HEK293 (cell line): ENCODE results near the gene PTGIS.

Experiments
- CTCF ChIA-PET: fragments of 350-600 bp; formaldehyde crosslinking; extraction: SDS; loops from one replicate; lab custom pipeline; 2021; ENCODE audit warnings: antibody characterized with exemption; lab: Yijun Ruan, JAX
- POLR2A ChIA-PET: fragments of 300-600 bp; formaldehyde crosslinking; extraction: SDS; loops from one replicate; lab custom pipeline; 2020; ENCODE audit warnings: antibody characterized with exemption, inconsistent platforms; lab: Yijun Ruan, JAX
- H3K27ac ChIP-seq: fragments of 200-500 bp; sonication (Bioruptor generic); 2 replicates; pipeline ENCODE4 v1.5.1; 2014; ENCODE audit warnings: low read depth, low read length, control low read depth, inconsistent platforms; ENCODE audit errors: extremely low read depth
- H3K36me3 ChIP-seq, 2 experiments: fragments of 200-500 bp in 1 of 2; sonication (Bioruptor generic) in 1 of 2; 1 replicate in 1 of 2; 2 replicates in 1 of 2; pipeline ENCODE4 v1.5.1; 2014 to 2017; ENCODE audit warnings: inconsistent platforms in 2 of 2, low read length in 2 of 2; ENCODE audit not compliant: control insufficient read depth in 2 of 2, insufficient read depth in 1 of 2
- H3K4me1 ChIP-seq: fragments of 200-500 bp; sonication (Bioruptor generic); 2 replicates; pipeline ENCODE4 v1.5.1; 2014; ENCODE audit warnings: mild to moderate bottlenecking, low read length, inconsistent platforms; ENCODE audit not compliant: control insufficient read depth, insufficient read depth
- H3K4me3 ChIP-seq: 2 replicates; pipeline ENCODE4 v1.5.1; 2011; ENCODE audit warnings: low read depth, mild to moderate bottlenecking, control low read depth, low read length, moderate library complexity
- H3K9me3 ChIP-seq: fragments of 200-500 bp; sonication (Bioruptor generic); 2 replicates; pipeline ENCODE4 v1.5.1; 2014; ENCODE audit warnings: low read depth, low read length, inconsistent platforms; ENCODE audit not compliant: control insufficient read depth, insufficient read depth
- MEIS1 ChIP-seq: sonication (generic); formaldehyde crosslinking; IDR thresholded peaks from 2 replicates; pipeline ENCODE4 v1.8.1; 2022; ENCODE audit warnings: missing genetic modification reagents, mild to moderate bottlenecking, borderline replicate concordance
- PATZ1 ChIP-seq: fragments of 450-650 bp; formaldehyde crosslinking; IDR thresholded peaks from 2 replicates; pipeline ENCODE4 v1.5.1; 2016; ENCODE audit warnings: missing biosample characterization, missing genetic modification characterization
- PRDM6 ChIP-seq: fragments of 450-650 bp; formaldehyde crosslinking; IDR thresholded peaks from 2 replicates; pipeline ENCODE4 v1.5.1; 2017; ENCODE audit warnings: missing biosample characterization, missing genetic modification characterization
- REST ChIP-seq: fragments of 450-650 bp; formaldehyde crosslinking; IDR thresholded peaks from 2 replicates; pipeline ENCODE4 v1.5.1; 2016; ENCODE audit warnings: missing biosample characterization, missing genetic modification characterization
- SP3 ChIP-seq: fragments of 450-650 bp; formaldehyde crosslinking; IDR thresholded peaks from 2 replicates; pipeline ENCODE4 v1.5.1; 2016; ENCODE audit warnings: missing biosample characterization, missing genetic modification characterization
- YY2 ChIP-seq: fragments of 450-650 bp; formaldehyde crosslinking; IDR thresholded peaks from 2 replicates; pipeline ENCODE4 v1.5.1; 2016; ENCODE audit warnings: missing biosample characterization, missing genetic modification characterization
- ZBTB1 ChIP-seq: fragments of 450-650 bp; formaldehyde crosslinking; IDR thresholded peaks from 2 replicates; pipeline ENCODE4 v1.5.1; 2016; ENCODE audit warnings: missing biosample characterization, missing genetic modification characterization
- ZBTB17 ChIP-seq: fragments of 450-650 bp; formaldehyde crosslinking; IDR thresholded peaks from 2 replicates; pipeline ENCODE4 v1.5.1; 2016; ENCODE audit warnings: missing biosample characterization, missing genetic modification characterization
- ZBTB21 ChIP-seq: fragments of 450-650 bp; formaldehyde crosslinking; IDR thresholded peaks from 2 replicates; pipeline ENCODE4 v1.5.1; 2017; ENCODE audit warnings: missing biosample characterization, missing genetic modification characterization
- ZBTB7A ChIP-seq: fragments of 450-650 bp; formaldehyde crosslinking; IDR thresholded peaks from 2 replicates; pipeline ENCODE4 v1.5.1; 2016; ENCODE audit warnings: low read depth, missing biosample characterization, missing genetic modification characterization
- ZFHX2 ChIP-seq: fragments of 450-650 bp; formaldehyde crosslinking; conservative IDR thresholded peaks from 2 replicates; pipeline ENCODE4 v1.5.1; 2016; ENCODE audit warnings: missing biosample characterization, missing genetic modification characterization
- ZNF214 ChIP-seq: fragments of 450-650 bp; formaldehyde crosslinking; IDR thresholded peaks from 2 replicates; pipeline ENCODE4 v1.5.1; 2017; ENCODE audit warnings: missing biosample characterization, mild to moderate bottlenecking, missing genetic modification characterization, borderline replicate concordance
- ZNF274 ChIP-seq, 2 experiments: fragments of 200-500 bp in 1 of 2; fragments of 450-650 bp in 1 of 2; sonication (Bioruptor generic) in 1 of 2; formaldehyde crosslinking in 1 of 2; IDR thresholded peaks; 2 replicates each; pipeline versions ENCODE4 v1.5.1 to v1.6.1; 2014 to 2016; ENCODE audit warnings: borderline replicate concordance in 1 of 2, inconsistent platforms in 1 of 2, low read length in 1 of 2, missing biosample characterization in 1 of 2, missing genetic modification characterization in 1 of 2
- ZNF280D ChIP-seq: fragments of 450-650 bp; formaldehyde crosslinking; IDR thresholded peaks from 2 replicates; pipeline ENCODE4 v1.5.1; 2016; ENCODE audit warnings: missing biosample characterization, missing genetic modification characterization
- ZNF366 ChIP-seq: fragments of 450-650 bp; formaldehyde crosslinking; conservative IDR thresholded peaks from 2 replicates; pipeline ENCODE4 v1.5.1; 2016; ENCODE audit warnings: missing biosample characterization, missing genetic modification characterization
- ZNF398 ChIP-seq: fragments of 450-650 bp; formaldehyde crosslinking; IDR thresholded peaks from 2 replicates; pipeline ENCODE4 v1.5.1; 2017; ENCODE audit warnings: missing biosample characterization, missing genetic modification characterization
- ZNF48 ChIP-seq: fragments of 450-650 bp; formaldehyde crosslinking; IDR thresholded peaks from 2 replicates; pipeline ENCODE4 v1.5.1; 2016; ENCODE audit warnings: missing biosample characterization, missing genetic modification characterization
- ZNF514 ChIP-seq: fragments of 450-650 bp; formaldehyde crosslinking; IDR thresholded peaks from 2 replicates; pipeline ENCODE4 v1.5.1; 2016; ENCODE audit warnings: missing biosample characterization, missing genetic modification characterization
- ZNF585B ChIP-seq: fragments of 450-650 bp; formaldehyde crosslinking; IDR thresholded peaks from 2 replicates; pipeline ENCODE4 v1.5.1; 2016; ENCODE audit warnings: missing biosample characterization, missing genetic modification characterization
- ZNF664 ChIP-seq: fragments of 450-650 bp; formaldehyde crosslinking; IDR thresholded peaks from 2 replicates; pipeline ENCODE4 v1.5.1; 2016; ENCODE audit warnings: missing biosample characterization, missing genetic modification characterization
- ZNF677 ChIP-seq: fragments of 450-650 bp; IDR thresholded peaks from 2 replicates; pipeline ENCODE4 v1.5.0; 2018; ENCODE audit warnings: missing biosample characterization, mild to moderate bottlenecking, missing genetic modification characterization, moderate library complexity
- ZNF692 ChIP-seq: fragments of 450-650 bp; formaldehyde crosslinking; IDR thresholded peaks from 2 replicates; pipeline ENCODE4 v1.5.1; 2016; ENCODE audit warnings: missing biosample characterization, missing genetic modification characterization
- ZNF701 ChIP-seq: fragments of 450-650 bp; formaldehyde crosslinking; IDR thresholded peaks from 2 replicates; pipeline ENCODE4 v1.5.1; 2016; ENCODE audit warnings: missing biosample characterization, missing genetic modification characterization
- ZNF707 ChIP-seq: fragments of 450-650 bp; formaldehyde crosslinking; IDR thresholded peaks from 2 replicates; pipeline ENCODE4 v1.5.1; 2016; ENCODE audit warnings: missing biosample characterization, missing genetic modification characterization
- ZNF830 ChIP-seq: fragments of 450-650 bp; IDR thresholded peaks from 2 replicates; pipeline ENCODE4 v1.5.0; 2018; ENCODE audit warnings: missing biosample characterization, missing genetic modification characterization, low read depth, mild to moderate bottlenecking, moderate library complexity

PTGIS gene

GRCh38 chr20:49592120-49592519 lies 24.2 kb upstream of the PTGIS start:
- CTCF ChIA-PET, result no interaction called here
- POLR2A ChIA-PET, result no interaction called here
- TF ChIP-seq ZNF398 (tag by site-specific recombination), result no peak
- TF ChIP-seq ZNF48 (tag by site-specific recombination), result no peak
- TF ChIP-seq ZNF514 (tag by site-specific recombination), result 0 out of 2 replicates have a peak, but pooled peaks have one; percentile 30
- TF ChIP-seq MEIS1 (CRISPR knock-in tag), result no peak
- no peak for TF ChIP-seq ZNF280D
- TF ChIP-seq ZBTB21 (tag by site-specific recombination), result no peak
- no peak for TF ChIP-seq ZNF707 (tag by site-specific recombination)
- TF ChIP-seq ZNF585B (tag by site-specific recombination), result no peak
- no peak for TF ChIP-seq PRDM6
- TF ChIP-seq ZBTB7A (tag by site-specific recombination), result no peak
- no peak for TF ChIP-seq ZNF830
- TF ChIP-seq ZNF214, result no peak
- no peak for TF ChIP-seq ZBTB1 (tag by site-specific recombination)
- no peak for TF ChIP-seq SP3 (tag by site-specific recombination)
- TF ChIP-seq PATZ1 (tag by site-specific recombination), result no peak
- TF ChIP-seq YY2 (tag by site-specific recombination), result 0 out of 2 replicates have a peak, but pooled peaks have one; percentile 24
- no peak for TF ChIP-seq REST
- TF ChIP-seq ZNF692 (tag by site-specific recombination), result no peak
- TF ChIP-seq ZFHX2 (tag by site-specific recombination), result peak; percentile 64
- TF ChIP-seq ZNF274 (IDR thresholded peaks at IDR 0.05; ENCODE audit: low read length), result no peak
- 0 out of 2 replicates have a peak, but pooled peaks have one; percentile 16 for TF ChIP-seq ZNF274 (tag by site-specific recombination; IDR thresholded peaks at IDR 0.05; ENCODE audit: borderline replicate concordance)
- no peak for TF ChIP-seq ZNF664 (tag by site-specific recombination)
- TF ChIP-seq ZNF366 (tag by site-specific recombination), result peak; percentile 97
- TF ChIP-seq ZNF701 (tag by site-specific recombination), result no peak
- TF ChIP-seq ZBTB17 (tag by site-specific recombination), result peak; percentile 86
- TF ChIP-seq ZNF677 (tag by site-specific recombination), result no peak

More at GRCh38 chr20:49592120-49592519, 24.2 kb upstream of the PTGIS start:
- H3K4me3 ChIP-seq, result no peak overlapping the region
- no peaks in the 10 kb centered on the region for H3K4me1 ChIP-seq
- H3K9me3 ChIP-seq, result no peaks in the 10 kb centered on the region
- H3K27ac ChIP-seq, result no peak overlapping the region
- no peaks in the 10 kb centered on the region for H3K36me3 ChIP-seq
